Natural killer cell treated with Interleukin-12 subunit alpha and Interleukin-12 subunit beta and Interleukin-15 and Interleukin-18, amount 100 ng/mL, for 72 hours (primary cell): ENCODE results near the gene PTPN13. TPM values are rescaled to one million over a fixed set of nuclear protein-coding genes. Genes with fewer than 3 reads are reported as not detected.

Experiments
- ATAC-seq, 2 donors: fragments of 150-1000 bp; cut with Tn5 transposase in 1 of 2; sonication (Bioruptor Pico), chemical (Tn5 transposase) in 1 of 2; 2 replicates each; pipeline ENCODE4 v1.10.0; 2021
- DNase-seq: peaks from one replicate; pipeline ENCODE4 v3.0.0; 2022; ENCODE audit warnings: low spot score
- H3K27ac Mint-ChIP-seq, 2 donors: 1 replicate in 1 of 2; 2 replicates in 1 of 2; pipeline ENCODE4 v1.8.0; 2022; ENCODE audit warnings: mixed read lengths in 2 of 2, mild to moderate bottlenecking in 1 of 2, moderate library complexity in 1 of 2
- H3K27me3 Mint-ChIP-seq, 2 donors: 1 replicate in 1 of 2; 2 replicates in 1 of 2; pipeline ENCODE4 v1.8.0; 2022; ENCODE audit warnings: mixed read lengths in 2 of 2
- H3K36me3 Mint-ChIP-seq: one replicate; pipeline ENCODE4 v1.8.0; 2022; ENCODE audit warnings: mixed read lengths
- H3K4me1 Mint-ChIP-seq, 2 donors: 1 replicate in 1 of 2; 2 replicates in 1 of 2; pipeline ENCODE4 v1.8.0; 2022; ENCODE audit warnings: low read depth in 2 of 2, mixed read lengths in 2 of 2, mild to moderate bottlenecking in 1 of 2
- H3K4me3 Mint-ChIP-seq: one replicate; pipeline ENCODE4 v1.8.0; 2022; ENCODE audit warnings: mixed read lengths
- H3K9me3 Mint-ChIP-seq: 2 replicates; pipeline ENCODE4 v1.8.0; 2022; ENCODE audit warnings: mixed read lengths
- total RNA-seq, 2 donors: library from RNA; stranded (reverse); gene quantifications; one replicate each; pipeline ENCODE4 v1.2.3, GENCODE V29; 2022

PTPN13 gene
- total RNA-seq, 2 donors from 2014 or later = 1.5 to 2.1 TPM

DNA sequence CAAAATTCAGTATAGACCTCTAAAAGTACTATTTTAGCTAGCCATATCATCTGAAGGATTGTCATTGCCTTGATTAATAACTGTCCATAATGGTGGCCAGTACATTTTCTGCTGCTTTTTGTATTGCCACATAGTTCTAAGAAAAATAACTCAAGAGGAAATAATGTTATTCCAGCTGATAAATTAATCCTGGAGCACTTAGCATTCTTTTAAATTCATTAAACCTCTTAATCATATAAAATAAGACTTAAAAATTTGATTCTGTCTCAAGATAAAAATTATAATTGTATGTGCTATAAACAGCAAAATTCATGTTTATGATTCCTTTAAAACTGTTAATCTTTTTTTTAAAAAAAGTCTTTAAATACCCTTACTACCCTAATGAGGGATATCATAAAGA lies 12.7 kb downstream of the PTPN13 start:
- Mint-ChIP-seq H3K4me3 (no peak overlapping the region), H3K27ac (no peak overlapping the region), H3K27me3 (peaks cover 0 to 2% of the 10 kb centered on the region in 2 donors), H3K36me3 (no peaks in the 10 kb centered on the region), H3K4me1 (no peaks in the 10 kb centered on the region), H3K9me3 (peaks cover 4% of the 10 kb centered on the region)
- ATAC-seq (no peak), DNase-seq (no peak)

DNA sequence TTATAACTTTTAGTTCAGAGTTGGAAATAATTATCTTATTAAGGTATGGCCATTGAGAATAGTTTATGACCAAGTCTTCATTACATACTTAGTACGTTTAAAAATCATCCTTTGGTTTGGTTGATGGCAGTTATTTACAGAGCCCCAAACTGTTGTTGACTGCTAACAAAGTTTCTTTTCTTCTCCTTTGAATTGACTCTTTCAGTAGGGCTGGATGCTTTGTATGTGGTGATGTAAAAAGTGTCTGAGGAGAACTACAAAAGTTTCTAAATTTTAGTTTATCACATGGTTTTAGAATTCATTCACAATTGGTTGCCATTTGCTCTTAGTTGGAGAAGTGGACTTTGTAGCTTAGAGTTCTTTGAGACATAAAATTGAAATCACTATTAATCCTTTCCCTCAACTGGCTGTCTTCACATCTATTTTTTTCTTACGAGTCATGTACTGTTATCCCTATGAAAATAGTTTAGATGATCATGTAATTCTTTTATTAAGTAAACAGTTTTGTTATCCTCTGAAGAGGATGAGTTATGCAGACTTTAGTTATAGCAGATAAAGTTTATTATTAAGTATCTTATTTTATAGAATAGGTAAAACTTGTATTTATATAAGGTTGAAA lies 14.8 kb downstream of the PTPN13 start:
- DNase-seq (no peak), ATAC-seq (no peak)
- no peak overlapping the region for H3K27ac Mint-ChIP-seq
- no peak overlapping the region for H3K4me3 Mint-ChIP-seq
- H3K27me3 Mint-ChIP-seq = peaks cover 0 to 2% of the 10 kb centered on the region in 2 donors
- H3K4me1 Mint-ChIP-seq = no peaks in the 10 kb centered on the region
- no peaks in the 10 kb centered on the region for H3K36me3 Mint-ChIP-seq
- H3K9me3 Mint-ChIP-seq = peaks cover 4% of the 10 kb centered on the region

DNA sequence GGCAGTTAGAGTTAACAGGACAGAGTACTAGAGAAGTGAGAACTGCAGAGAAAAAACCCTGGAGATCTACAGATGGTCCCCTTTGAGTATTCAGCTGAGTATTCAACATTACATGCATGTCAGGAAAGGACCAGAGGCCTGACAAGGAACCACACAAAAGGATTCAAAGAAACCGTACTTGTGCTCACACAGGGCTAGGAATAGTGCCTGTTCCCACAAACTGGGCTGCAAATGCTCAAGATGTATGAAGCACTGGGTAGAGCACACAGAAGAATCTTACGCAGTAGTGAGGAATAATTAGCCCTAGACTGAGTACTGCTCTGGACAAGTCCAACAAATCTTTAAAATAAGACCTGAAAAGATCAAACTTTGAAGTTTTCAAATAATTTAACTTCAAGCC lies 17.6 kb downstream of the PTPN13 start:
- H3K9me3 Mint-ChIP-seq = no peaks in the 10 kb centered on the region
- no peaks in the 10 kb centered on the region for H3K4me1 Mint-ChIP-seq
- ATAC-seq = no peak
- H3K27me3 Mint-ChIP-seq = no peaks in the 10 kb centered on the region
- no peak for DNase-seq
- no peak overlapping the region for H3K4me3 Mint-ChIP-seq
- no peak overlapping the region for H3K27ac Mint-ChIP-seq
- H3K36me3 Mint-ChIP-seq = no peaks in the 10 kb centered on the region

DNA sequence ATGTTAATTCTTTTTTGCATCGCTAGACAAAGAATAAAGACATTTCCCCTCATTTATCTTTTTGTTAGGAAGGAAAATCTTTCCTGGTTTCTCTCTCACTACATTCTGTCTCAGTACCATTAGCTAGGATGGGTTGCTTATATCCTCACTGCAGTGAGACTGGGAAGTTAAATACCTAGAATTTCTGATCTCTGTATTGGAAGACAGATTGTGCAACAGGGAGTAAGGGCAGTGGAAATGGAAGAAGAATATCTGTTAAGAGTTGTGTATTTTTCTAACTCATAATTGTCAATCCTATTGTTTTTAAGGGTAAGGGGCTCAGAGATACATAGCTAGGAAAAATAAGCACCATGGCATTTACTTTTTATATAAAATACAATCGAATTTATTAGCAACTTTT lies 19.6 kb downstream of the PTPN13 start:
- H3K27ac Mint-ChIP-seq = no peak overlapping the region
- no peaks in the 10 kb centered on the region for H3K36me3 Mint-ChIP-seq
- ATAC-seq (no peak), DNase-seq (no peak)
- H3K27me3 Mint-ChIP-seq = no peaks in the 10 kb centered on the region
- H3K4me1 Mint-ChIP-seq = no peaks in the 10 kb centered on the region
- no peak overlapping the region for H3K4me3 Mint-ChIP-seq
- no peaks in the 10 kb centered on the region for H3K9me3 Mint-ChIP-seq

DNA sequence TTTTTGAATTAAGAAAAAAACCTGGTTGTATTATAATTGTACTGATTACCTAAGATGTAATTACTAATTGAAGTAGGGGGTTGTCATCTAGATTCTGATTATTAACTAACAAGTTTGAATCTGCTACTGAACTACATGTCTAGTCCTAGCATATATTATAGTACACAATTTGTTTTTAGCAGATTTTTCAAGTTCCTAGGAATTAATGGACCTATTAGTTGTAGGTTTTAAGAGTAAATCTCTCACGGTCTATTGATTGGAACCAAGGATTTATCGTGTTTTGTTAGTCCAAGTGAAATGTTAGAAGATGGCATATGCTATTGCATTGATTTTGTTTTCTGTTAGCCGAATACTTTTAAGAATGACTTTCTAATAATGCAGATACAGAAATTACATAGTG lies 20.8 kb downstream of the PTPN13 start:
- H3K9me3 Mint-ChIP-seq = no peaks in the 10 kb centered on the region
- H3K36me3 Mint-ChIP-seq = no peaks in the 10 kb centered on the region
- no peaks in the 10 kb centered on the region for H3K4me1 Mint-ChIP-seq
- DNase-seq = no peak
- no peak overlapping the region for H3K4me3 Mint-ChIP-seq
- no peaks in the 10 kb centered on the region for H3K27me3 Mint-ChIP-seq
- H3K27ac Mint-ChIP-seq = no peak overlapping the region
- no peak for ATAC-seq

DNA sequence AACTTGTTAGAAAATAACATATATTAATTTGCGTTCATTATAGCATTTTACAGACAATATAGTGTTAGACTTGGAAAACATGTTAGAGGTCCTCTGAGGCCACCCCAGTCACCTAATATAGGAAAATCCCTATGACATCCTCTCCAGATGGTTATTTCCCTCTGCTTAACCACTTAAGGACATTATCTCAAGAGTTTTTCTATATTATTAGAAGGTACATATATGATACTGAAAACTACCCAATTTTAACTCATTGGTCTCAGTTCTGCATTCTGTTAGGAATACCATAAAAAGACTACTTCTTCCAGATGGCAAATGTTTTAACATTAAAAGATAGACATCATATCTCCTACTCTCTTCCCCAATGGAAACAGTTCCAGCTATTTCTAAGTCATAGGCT lies 21.4 kb downstream of the PTPN13 start:
- no peaks in the 10 kb centered on the region for H3K4me1 Mint-ChIP-seq
- no peaks in the 10 kb centered on the region for H3K27me3 Mint-ChIP-seq
- DNase-seq (no peak), ATAC-seq (no peak)
- no peaks in the 10 kb centered on the region for H3K36me3 Mint-ChIP-seq
- H3K4me3 Mint-ChIP-seq = no peak overlapping the region
- no peak overlapping the region for H3K27ac Mint-ChIP-seq
- no peaks in the 10 kb centered on the region for H3K9me3 Mint-ChIP-seq

DNA sequence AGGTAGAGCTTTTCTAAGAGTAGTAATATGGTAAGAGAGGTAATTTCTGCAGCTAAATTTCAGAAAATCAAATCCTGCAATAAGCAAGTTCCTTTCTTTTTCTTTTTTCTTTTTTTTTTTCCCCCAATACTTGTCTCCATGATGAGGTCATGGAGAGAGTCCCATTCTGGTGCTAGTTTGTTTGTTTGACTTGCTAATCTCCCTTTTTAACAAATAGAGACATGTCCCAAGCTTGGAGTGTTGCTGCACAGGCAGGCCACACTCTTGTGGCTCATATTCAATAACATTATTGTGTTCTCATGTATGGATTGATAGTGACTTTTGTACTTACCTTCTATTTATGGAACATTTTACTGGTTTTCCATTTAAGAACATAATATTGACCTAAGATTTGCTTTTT lies 25.5 kb downstream of the PTPN13 start:
- Mint-ChIP-seq H3K9me3 (no peaks in the 10 kb centered on the region), H3K4me1 (no peaks in the 10 kb centered on the region), H3K36me3 (no peaks in the 10 kb centered on the region), H3K27me3 (no peaks in the 10 kb centered on the region), H3K4me3 (no peak overlapping the region), H3K27ac (no peak overlapping the region)
- DNase-seq = no peak
- ATAC-seq = no peak

DNA sequence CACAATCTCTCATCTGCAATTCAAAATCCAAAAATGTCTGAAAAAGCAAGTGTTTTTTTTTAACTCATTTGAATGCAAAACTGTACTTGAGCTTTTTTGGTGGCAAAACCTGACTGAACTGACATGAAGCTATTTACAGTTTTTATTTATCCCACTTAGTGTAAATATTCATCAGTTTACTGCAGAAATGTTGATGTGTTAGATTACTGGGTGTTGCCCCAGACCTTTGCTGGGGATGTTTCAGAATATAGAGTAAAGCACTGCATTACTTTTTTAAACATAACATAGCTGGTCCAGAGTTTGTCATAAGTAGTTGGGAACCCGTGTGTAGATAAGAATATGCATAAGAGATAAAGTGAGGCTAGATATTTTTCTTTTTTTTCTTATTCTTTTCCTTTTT lies 27.3 kb downstream of the PTPN13 start:
- ATAC-seq (no peak), DNase-seq (no peak)
- H3K27ac Mint-ChIP-seq = no peak overlapping the region
- no peaks in the 10 kb centered on the region for H3K4me1 Mint-ChIP-seq
- H3K9me3 Mint-ChIP-seq = no peaks in the 10 kb centered on the region
- no peak overlapping the region for H3K4me3 Mint-ChIP-seq
- no peaks in the 10 kb centered on the region for H3K36me3 Mint-ChIP-seq
- no peaks in the 10 kb centered on the region for H3K27me3 Mint-ChIP-seq

DNA sequence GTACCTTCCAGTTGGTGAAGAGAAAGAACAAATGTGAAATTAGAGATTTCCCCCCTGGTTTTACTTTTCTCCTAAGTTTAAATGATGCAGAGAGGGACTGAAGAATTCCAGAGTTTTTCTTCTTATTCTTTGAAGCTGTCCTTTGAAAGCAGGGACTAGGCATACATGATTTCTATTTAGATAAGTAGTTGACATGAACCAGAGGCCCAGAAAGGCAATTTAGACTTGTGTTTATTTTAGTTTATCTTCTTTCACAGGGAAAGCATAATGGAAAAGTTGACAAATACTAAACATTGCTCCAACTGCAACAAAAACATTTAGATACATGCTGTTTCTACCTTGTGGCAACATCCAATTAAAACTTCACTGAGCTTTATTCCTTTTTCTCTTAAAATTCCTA lies 32.0 kb downstream of the PTPN13 start:
- no peaks in the 10 kb centered on the region for H3K27me3 Mint-ChIP-seq
- no peak overlapping the region for H3K4me3 Mint-ChIP-seq
- ATAC-seq (no peak), DNase-seq (no peak)
- no peak overlapping the region for H3K27ac Mint-ChIP-seq
- H3K36me3 Mint-ChIP-seq = no peaks in the 10 kb centered on the region
- no peaks in the 10 kb centered on the region for H3K4me1 Mint-ChIP-seq
- H3K9me3 Mint-ChIP-seq = no peaks in the 10 kb centered on the region

DNA sequence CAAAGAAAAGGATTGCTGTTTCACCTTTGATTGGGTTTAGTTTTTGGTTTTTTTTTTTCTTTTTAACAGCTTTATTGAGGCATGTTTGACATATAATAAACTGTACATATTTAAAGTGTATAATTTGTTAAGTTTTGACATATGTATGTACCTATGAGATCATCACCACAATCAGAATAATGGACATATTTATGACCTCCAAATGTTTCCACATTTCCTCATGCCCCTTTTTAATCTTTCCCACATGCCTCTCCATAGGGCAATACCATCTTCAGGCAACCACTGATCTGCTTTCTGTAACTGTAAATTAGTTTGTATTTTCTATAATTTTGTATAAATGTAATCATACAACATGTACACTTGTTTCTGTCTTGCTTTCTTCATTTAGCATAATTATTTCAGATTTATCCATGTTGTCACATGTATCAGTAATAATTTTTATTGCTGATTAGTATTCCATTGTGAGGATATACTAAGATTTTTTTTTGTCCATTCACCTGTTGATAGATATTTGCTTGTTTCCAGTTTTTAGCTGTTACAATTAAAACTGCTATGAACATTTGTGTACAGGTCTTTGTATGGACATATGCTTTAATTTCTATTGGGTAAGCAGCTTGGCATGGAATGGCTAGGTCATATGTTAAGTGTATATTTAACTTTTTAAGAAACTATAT lies 33.5 kb downstream of the PTPN13 start:
- Mint-ChIP-seq H3K36me3 (no peaks in the 10 kb centered on the region), H3K4me3 (no peak overlapping the region), H3K27ac (no peak overlapping the region), H3K9me3 (no peaks in the 10 kb centered on the region), H3K4me1 (no peaks in the 10 kb centered on the region), H3K27me3 (no peaks in the 10 kb centered on the region)
- ATAC-seq (no peak), DNase-seq (no peak)

DNA sequence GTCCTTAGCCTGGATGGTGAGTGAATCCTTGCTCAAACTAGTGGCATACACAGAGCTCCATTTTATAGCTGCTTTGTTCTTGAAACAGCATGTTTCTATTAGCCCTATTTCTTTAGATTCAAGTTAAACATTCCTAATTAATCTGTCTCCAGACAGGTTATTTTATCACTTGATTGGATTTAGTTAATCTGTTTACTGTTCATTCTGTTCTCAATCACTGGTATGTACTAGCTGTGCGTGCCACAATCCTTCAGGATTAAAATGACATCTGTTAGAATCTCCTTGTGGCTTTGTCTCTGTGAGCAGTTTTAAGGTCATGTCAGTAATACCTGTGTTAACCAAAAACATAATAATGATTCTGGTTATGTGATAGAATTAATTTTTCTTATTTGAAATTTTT lies 36.5 kb downstream of the PTPN13 start:
- Mint-ChIP-seq H3K4me3 (no peak overlapping the region), H3K27me3 (no peaks in the 10 kb centered on the region), H3K9me3 (peaks cover 4% of the 10 kb centered on the region), H3K36me3 (no peaks in the 10 kb centered on the region), H3K4me1 (no peaks in the 10 kb centered on the region), H3K27ac (no peak overlapping the region)
- DNase-seq = no peak
- ATAC-seq = no peak

DNA sequence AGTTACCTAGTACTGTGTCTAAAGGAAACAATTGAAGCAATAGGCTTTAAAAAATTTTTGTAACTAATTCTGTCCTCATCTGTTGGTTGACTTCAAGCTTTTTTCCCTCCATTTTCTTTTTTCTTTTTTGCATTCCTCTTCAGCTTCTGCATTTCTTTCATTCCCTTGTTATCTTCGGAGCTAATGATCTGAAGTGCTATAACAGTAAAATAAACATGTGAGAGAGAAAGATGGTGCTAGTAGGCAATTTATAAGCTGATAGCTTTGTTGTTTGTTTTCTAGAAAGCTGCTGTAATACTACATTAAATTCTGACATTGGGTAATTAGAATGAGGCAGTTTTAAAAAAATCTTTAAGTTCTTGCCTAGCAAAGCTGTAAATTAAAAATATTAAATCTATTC lies 37.1 kb downstream of the PTPN13 start:
- no peaks in the 10 kb centered on the region for H3K27me3 Mint-ChIP-seq
- H3K27ac Mint-ChIP-seq = no peak overlapping the region
- H3K9me3 Mint-ChIP-seq = peaks cover 8% of the 10 kb centered on the region
- ATAC-seq = no peak
- no peaks in the 10 kb centered on the region for H3K4me1 Mint-ChIP-seq
- H3K4me3 Mint-ChIP-seq = no peak overlapping the region
- no peaks in the 10 kb centered on the region for H3K36me3 Mint-ChIP-seq
- no peak for DNase-seq

DNA sequence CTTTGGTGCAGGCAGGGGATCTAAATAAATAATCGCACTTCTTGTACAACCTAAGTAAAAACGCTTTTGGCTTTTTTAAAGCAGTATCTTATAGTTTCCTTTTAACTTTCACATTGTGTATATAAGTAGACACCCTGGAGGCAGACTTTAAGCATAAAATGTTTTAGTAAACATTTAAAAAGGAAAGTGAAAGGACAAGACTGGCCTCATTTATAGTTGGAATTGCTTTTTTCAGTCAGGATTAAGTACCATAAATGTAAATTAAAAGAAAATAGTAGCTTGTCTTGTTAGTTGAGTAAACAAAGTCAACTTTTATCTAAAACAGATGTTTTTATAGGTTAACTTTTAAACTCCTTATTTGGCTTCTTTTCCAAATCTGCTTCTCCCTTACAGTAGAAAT lies 39.7 kb downstream of the PTPN13 start:
- no peaks in the 10 kb centered on the region for H3K27me3 Mint-ChIP-seq
- H3K4me1 Mint-ChIP-seq = no peaks in the 10 kb centered on the region
- ATAC-seq (no peak), DNase-seq (no peak)
- H3K36me3 Mint-ChIP-seq = no peaks in the 10 kb centered on the region
- no peak overlapping the region for H3K27ac Mint-ChIP-seq
- peaks cover 13% of the 10 kb centered on the region for H3K9me3 Mint-ChIP-seq
- H3K4me3 Mint-ChIP-seq = no peak overlapping the region

DNA sequence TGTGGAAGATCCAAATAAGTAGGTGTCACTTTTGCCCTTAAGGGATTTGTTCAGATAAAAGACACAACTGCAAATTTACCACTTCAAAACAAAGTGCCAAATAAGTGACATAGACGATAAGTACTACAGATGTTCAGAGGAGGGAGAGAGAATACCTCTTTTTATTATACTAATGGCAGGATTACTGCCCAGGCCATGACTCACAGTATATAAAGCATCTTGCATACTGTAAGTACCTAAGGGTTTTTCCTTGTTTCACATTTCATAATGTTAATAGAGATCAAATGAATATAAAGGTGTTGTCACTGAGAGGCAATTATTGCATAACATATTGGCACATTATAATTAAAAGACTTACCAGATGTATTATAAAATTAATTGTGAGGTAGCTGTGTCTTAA lies 46.4 kb downstream of the PTPN13 start:
- peaks cover 10% of the 10 kb centered on the region for H3K9me3 Mint-ChIP-seq
- H3K4me1 Mint-ChIP-seq = no peaks in the 10 kb centered on the region
- no peaks in the 10 kb centered on the region for H3K27me3 Mint-ChIP-seq
- no peak overlapping the region for H3K27ac Mint-ChIP-seq
- no peak for DNase-seq
- no peak overlapping the region for H3K4me3 Mint-ChIP-seq
- no peaks in the 10 kb centered on the region for H3K36me3 Mint-ChIP-seq
- ATAC-seq = no peak

DNA sequence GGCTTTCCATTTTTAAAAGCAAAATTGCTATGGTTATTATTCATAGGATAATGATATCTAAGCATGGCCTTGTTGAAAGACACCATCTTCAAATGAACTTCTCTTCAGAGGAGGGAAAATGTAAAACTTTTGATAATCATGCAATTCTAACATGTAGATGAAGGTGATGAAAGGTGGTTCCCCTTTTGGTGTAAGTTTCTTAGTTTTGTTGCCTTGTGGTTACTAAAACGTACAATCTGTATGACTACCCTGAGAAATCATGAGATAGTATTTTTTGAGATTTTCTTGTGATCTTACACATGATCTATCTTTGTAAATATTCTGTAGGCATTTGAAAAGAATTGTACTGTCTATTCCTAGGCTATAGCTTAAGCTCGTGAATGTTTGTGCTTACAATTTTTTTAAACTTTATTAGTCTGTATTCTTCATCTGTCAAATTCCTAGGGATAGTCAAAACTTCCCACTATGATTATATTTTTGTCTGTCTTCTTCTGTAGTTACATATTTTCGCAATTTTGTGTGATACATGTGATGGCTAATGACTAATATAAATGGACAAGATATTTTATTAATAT lies 47.5 kb downstream of the PTPN13 start:
- DNase-seq (no peak), ATAC-seq (no peak)
- no peak overlapping the region for H3K27ac Mint-ChIP-seq
- H3K4me1 Mint-ChIP-seq = no peaks in the 10 kb centered on the region
- no peak overlapping the region for H3K4me3 Mint-ChIP-seq
- no peaks in the 10 kb centered on the region for H3K36me3 Mint-ChIP-seq
- peaks cover 1% of the 10 kb centered on the region for H3K9me3 Mint-ChIP-seq
- no peaks in the 10 kb centered on the region for H3K27me3 Mint-ChIP-seq
